HepG2 (cell line): ENCODE results near the gene TMEM218. TPM values are rescaled to one million over a fixed set of nuclear protein-coding genes. Genes with fewer than 3 reads are reported as not detected.

ENCODE experiments used
- ARID4A ChIP-seq: sonication (generic); formaldehyde crosslinking; IDR thresholded peaks from 2 replicates; pipeline ENCODE4 v1.5.0; 2020; ENCODE audit warnings: mild to moderate bottlenecking, missing genetic modification reagents, borderline replicate concordance
- GMEB1 ChIP-seq: sonication (generic); formaldehyde crosslinking; IDR thresholded peaks from 2 replicates; pipeline ENCODE4 v1.5.1; 2020; ENCODE audit warnings: missing genetic modification reagents, mild to moderate bottlenecking, borderline replicate concordance
- GRHL1 ChIP-seq: sonication (generic); formaldehyde crosslinking; conservative IDR thresholded peaks from 2 replicates; pipeline ENCODE4 v1.8.0; 2022; ENCODE audit warnings: missing genetic modification reagents
- HNRNPLL ChIP-seq: fragments of 200-400 bp; formaldehyde crosslinking; IDR thresholded peaks from 2 replicates; pipeline ENCODE4 v1.6.1; 2017; ENCODE audit warnings: mild to moderate bottlenecking, low read depth, low read length; ENCODE audit not compliant: poor library complexity, severe bottlenecking
- KAT7 ChIP-seq: IDR thresholded peaks from 2 replicates; pipeline ENCODE4 v1.6.1; 2018; ENCODE audit warnings: borderline replicate concordance, missing compliant biosample characterization
- PITX1 ChIP-seq: sonication (generic); formaldehyde crosslinking; IDR thresholded peaks from 2 replicates; pipeline ENCODE4 v1.5.1; 2020; ENCODE audit warnings: mild to moderate bottlenecking, missing genetic modification reagents
- ZNF589 ChIP-seq: sonication (generic); formaldehyde crosslinking; conservative IDR thresholded peaks from 2 replicates; pipeline ENCODE4 v1.8.0; 2022; ENCODE audit warnings: mild to moderate bottlenecking, moderate library complexity, missing genetic modification reagents
- ZNF678 ChIP-seq: sonication (generic); formaldehyde crosslinking; IDR thresholded peaks from 2 replicates; pipeline ENCODE4 v1.4.0; 2020; ENCODE audit warnings: mild to moderate bottlenecking, missing genetic modification reagents
- polyA plus RNA-seq, 8 experiments: library from polyadenylated mRNA; depleted of rRNA in 3 of 8; stranded (reverse) in 7 of 8; unstranded in 1 of 8; fragments of >200 nt; fragmentation: Illumina TruSeq in 4 of 8; extraction: Trizol in 4 of 8; gene quantifications; 2 replicates each; pipeline versions ENCODE4 v1.2.1 to v1.2.3, GENCODE V29; 2011 to 2016; ENCODE audit warnings: low read depth in 4 of 8, missing spikeins in 1 of 8, mixed read lengths in 1 of 8; ENCODE audit not compliant: insufficient read depth in 1 of 8
- total RNA-seq, 5 experiments: library from RNA; depleted of rRNA; stranded (reverse); fragments of >200 nt; fragmentation: Illumina TruSeq; extraction: Trizol; gene quantifications; 2 replicates each; pipeline ENCODE4 v1.2.3, GENCODE V29; 2016; ENCODE audit warnings: low read depth in 1 of 5
- TF ChIP-seq, protein P1 (sequence below): sonication (generic); formaldehyde crosslinking; IDR thresholded peaks from 2 replicates; pipeline ENCODE4 v1.4.0; 2020; ENCODE audit warnings: missing genetic modification reagents
- TF ChIP-seq, protein P2 (sequence below): sonication (generic); formaldehyde crosslinking; IDR thresholded peaks from 2 replicates; pipeline ENCODE4 v1.4.0; 2020; ENCODE audit warnings: low read depth, missing genetic modification reagents
- TF ChIP-seq, protein P3 (sequence below): IDR thresholded peaks from 2 replicates; pipeline ENCODE4 v1.6.1; 2016; ENCODE audit warnings: mild to moderate bottlenecking

TMEM218 gene
- total and polyA plus RNA-seq, 2 of the 13 experiments (the other 11 are each of a cell fraction or from before 2014, with no cell fraction given): 11.8 to 14.0 TPM

GRCh38 chr11:125062931-125063428 is 48.4 kb downstream of the TMEM218 start, which contains the start of gene SLC37A2 (continued):
- TF ChIP-seq, protein P1, sequence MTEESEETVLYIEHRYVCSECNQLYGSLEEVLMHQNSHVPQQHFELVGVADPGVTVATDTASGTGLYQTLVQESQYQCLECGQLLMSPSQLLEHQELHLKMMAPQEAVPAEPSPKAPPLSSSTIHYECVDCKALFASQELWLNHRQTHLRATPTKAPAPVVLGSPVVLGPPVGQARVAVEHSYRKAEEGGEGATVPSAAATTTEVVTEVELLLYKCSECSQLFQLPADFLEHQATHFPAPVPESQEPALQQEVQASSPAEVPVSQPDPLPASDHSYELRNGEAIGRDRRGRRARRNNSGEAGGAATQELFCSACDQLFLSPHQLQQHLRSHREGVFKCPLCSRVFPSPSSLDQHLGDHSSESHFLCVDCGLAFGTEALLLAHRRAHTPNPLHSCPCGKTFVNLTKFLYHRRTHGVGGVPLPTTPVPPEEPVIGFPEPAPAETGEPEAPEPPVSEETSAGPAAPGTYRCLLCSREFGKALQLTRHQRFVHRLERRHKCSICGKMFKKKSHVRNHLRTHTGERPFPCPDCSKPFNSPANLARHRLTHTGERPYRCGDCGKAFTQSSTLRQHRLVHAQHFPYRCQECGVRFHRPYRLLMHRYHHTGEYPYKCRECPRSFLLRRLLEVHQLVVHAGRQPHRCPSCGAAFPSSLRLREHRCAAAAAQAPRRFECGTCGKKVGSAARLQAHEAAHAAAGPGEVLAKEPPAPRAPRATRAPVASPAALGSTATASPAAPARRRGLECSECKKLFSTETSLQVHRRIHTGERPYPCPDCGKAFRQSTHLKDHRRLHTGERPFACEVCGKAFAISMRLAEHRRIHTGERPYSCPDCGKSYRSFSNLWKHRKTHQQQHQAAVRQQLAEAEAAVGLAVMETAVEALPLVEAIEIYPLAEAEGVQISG (CRISPR knock-in tag): 0 out of 2 replicates have a peak, but pooled peaks have one; percentile 60
- TF ChIP-seq KAT7: 0 out of 2 replicates have a peak, but pooled peaks have one; percentile 73
- TF ChIP-seq, protein P2, sequence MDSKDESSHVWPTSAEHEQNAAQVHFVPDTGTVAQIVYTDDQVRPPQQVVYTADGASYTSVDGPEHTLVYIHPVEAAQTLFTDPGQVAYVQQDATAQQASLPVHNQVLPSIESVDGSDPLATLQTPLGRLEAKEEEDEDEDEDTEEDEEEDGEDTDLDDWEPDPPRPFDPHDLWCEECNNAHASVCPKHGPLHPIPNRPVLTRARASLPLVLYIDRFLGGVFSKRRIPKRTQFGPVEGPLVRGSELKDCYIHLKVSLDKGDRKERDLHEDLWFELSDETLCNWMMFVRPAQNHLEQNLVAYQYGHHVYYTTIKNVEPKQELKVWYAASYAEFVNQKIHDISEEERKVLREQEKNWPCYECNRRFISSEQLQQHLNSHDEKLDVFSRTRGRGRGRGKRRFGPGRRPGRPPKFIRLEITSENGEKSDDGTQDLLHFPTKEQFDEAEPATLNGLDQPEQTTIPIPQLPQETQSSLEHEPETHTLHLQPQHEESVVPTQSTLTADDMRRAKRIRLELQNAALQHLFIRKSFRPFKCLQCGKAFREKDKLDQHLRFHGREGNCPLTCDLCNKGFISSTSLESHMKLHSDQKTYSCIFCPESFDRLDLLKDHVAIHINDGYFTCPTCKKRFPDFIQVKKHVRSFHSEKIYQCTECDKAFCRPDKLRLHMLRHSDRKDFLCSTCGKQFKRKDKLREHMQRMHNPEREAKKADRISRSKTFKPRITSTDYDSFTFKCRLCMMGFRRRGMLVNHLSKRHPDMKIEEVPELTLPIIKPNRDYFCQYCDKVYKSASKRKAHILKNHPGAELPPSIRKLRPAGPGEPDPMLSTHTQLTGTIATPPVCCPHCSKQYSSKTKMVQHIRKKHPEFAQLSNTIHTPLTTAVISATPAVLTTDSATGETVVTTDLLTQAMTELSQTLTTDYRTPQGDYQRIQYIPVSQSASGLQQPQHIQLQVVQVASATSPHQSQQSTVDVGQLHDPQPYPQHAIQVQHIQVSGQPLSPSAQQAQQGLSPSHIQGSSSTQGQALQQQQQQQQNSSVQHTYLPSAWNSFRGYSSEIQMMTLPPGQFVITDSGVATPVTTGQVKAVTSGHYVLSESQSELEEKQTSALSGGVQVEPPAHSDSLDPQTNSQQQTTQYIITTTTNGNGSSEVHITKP (CRISPR knock-in tag): no peak
- peak; percentile 83 for TF ChIP-seq ARID4A (CRISPR knock-in tag)
- no peak for TF ChIP-seq GRHL1 (CRISPR knock-in tag)
- TF ChIP-seq GMEB1 (CRISPR knock-in tag): 0 out of 2 replicates have a peak, but pooled peaks have one; percentile 46
- peak; percentile 82 for TF ChIP-seq HNRNPLL
- 0 out of 2 replicates have a peak, but pooled peaks have one; percentile 59 for TF ChIP-seq ZNF678
- TF ChIP-seq ZNF589 (CRISPR knock-in tag): no peak
- TF ChIP-seq, protein P3, sequence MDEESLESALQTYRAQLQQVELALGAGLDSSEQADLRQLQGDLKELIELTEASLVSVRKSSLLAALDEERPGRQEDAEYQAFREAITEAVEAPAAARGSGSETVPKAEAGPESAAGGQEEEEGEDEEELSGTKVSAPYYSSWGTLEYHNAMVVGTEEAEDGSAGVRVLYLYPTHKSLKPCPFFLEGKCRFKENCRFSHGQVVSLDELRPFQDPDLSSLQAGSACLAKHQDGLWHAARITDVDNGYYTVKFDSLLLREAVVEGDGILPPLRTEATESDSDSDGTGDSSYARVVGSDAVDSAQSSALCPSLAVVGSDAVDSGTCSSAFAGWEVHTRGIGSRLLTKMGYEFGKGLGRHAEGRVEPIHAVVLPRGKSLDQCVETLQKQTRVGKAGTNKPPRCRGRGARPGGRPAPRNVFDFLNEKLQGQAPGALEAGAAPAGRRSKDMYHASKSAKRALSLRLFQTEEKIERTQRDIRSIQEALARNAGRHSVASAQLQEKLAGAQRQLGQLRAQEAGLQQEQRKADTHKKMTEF: peak; percentile 63; the same call in 1 of the 2 replicates
- TF ChIP-seq PITX1: no peak
